ENCODE data around the gene BNC2.

DNA sequence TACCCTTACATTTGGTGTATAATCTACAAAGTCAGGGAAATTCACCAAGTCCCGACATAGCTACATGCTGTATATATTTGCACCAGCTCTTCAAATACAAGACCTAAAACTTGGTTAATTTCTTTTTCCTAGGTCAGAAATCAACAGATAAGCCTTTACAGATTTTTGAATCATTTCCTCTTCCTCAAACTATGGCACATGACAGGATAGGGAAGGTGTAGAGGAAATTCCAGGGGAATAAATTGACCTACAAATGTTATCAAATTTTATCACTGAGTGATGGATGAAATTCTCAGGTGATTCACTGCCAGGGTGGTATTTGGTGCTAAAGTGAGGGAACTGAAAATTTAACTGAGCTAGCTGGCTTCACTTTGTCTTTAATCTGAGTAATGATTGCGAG, 360.0 kb downstream of the BNC2 start:
- TF ChIP-seq, protein P1, sequence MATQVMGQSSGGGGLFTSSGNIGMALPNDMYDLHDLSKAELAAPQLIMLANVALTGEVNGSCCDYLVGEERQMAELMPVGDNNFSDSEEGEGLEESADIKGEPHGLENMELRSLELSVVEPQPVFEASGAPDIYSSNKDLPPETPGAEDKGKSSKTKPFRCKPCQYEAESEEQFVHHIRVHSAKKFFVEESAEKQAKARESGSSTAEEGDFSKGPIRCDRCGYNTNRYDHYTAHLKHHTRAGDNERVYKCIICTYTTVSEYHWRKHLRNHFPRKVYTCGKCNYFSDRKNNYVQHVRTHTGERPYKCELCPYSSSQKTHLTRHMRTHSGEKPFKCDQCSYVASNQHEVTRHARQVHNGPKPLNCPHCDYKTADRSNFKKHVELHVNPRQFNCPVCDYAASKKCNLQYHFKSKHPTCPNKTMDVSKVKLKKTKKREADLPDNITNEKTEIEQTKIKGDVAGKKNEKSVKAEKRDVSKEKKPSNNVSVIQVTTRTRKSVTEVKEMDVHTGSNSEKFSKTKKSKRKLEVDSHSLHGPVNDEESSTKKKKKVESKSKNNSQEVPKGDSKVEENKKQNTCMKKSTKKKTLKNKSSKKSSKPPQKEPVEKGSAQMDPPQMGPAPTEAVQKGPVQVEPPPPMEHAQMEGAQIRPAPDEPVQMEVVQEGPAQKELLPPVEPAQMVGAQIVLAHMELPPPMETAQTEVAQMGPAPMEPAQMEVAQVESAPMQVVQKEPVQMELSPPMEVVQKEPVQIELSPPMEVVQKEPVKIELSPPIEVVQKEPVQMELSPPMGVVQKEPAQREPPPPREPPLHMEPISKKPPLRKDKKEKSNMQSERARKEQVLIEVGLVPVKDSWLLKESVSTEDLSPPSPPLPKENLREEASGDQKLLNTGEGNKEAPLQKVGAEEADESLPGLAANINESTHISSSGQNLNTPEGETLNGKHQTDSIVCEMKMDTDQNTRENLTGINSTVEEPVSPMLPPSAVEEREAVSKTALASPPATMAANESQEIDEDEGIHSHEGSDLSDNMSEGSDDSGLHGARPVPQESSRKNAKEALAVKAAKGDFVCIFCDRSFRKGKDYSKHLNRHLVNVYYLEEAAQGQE (IDR thresholded peaks at IDR 0.05; ENCODE audit: low read depth), result no peak
- TF ChIP-seq, protein P2, sequence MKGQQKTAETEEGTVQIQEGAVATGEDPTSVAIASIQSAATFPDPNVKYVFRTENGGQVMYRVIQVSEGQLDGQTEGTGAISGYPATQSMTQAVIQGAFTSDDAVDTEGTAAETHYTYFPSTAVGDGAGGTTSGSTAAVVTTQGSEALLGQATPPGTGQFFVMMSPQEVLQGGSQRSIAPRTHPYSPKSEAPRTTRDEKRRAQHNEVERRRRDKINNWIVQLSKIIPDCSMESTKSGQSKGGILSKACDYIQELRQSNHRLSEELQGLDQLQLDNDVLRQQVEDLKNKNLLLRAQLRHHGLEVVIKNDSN (IDR thresholded peaks at IDR 0.05), result no peak
- no peak for TF ChIP-seq EP300 (IDR thresholded peaks at IDR 0.05; ENCODE audit: borderline replicate concordance)
- no peak for TF ChIP-seq TAF1 (IDR thresholded peaks at IDR 0.05; ENCODE audit: low read depth)
- no peak for TF ChIP-seq EGR1 (IDR thresholded peaks at IDR 0.05)
- TF ChIP-seq, protein P3, sequence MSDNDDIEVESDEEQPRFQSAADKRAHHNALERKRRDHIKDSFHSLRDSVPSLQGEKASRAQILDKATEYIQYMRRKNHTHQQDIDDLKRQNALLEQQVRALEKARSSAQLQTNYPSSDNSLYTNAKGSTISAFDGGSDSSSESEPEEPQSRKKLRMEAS (IDR thresholded peaks at IDR 0.05), result no peak
- no peak for TF ChIP-seq TCF12 (IDR thresholded peaks at IDR 0.05; ENCODE audit: low read depth)
- no peak for TF ChIP-seq ZBTB7A (IDR thresholded peaks at IDR 0.05; ENCODE audit: low read depth)
- no peak for TF ChIP-seq CREB1 (IDR thresholded peaks at IDR 0.05; ENCODE audit: low read depth)
- no peak for TF ChIP-seq RAD21 (IDR thresholded peaks at IDR 0.05; ENCODE audit: low read depth)

Measured in Ishikawa (cell line).